ENCODE results near the gene SPTBN1. TPM values are rescaled to one million over a fixed set of nuclear protein-coding genes. Genes with fewer than 3 reads are reported as not detected.

Gene SPTBN1
- total RNA-seq, 3 donors from 2014 or later (not counting 1 experiment from before 2014, with no cell fraction given), result 65.7 to 142 (median 68.3) TPM

GRCh38 chr2:54590216-54591120 is 134.3 kb downstream of the SPTBN1 start:
- TF ChIP-seq, protein P1, sequence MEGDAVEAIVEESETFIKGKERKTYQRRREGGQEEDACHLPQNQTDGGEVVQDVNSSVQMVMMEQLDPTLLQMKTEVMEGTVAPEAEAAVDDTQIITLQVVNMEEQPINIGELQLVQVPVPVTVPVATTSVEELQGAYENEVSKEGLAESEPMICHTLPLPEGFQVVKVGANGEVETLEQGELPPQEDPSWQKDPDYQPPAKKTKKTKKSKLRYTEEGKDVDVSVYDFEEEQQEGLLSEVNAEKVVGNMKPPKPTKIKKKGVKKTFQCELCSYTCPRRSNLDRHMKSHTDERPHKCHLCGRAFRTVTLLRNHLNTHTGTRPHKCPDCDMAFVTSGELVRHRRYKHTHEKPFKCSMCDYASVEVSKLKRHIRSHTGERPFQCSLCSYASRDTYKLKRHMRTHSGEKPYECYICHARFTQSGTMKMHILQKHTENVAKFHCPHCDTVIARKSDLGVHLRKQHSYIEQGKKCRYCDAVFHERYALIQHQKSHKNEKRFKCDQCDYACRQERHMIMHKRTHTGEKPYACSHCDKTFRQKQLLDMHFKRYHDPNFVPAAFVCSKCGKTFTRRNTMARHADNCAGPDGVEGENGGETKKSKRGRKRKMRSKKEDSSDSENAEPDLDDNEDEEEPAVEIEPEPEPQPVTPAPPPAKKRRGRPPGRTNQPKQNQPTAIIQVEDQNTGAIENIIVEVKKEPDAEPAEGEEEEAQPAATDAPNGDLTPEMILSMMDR (IDR thresholded peaks at IDR 0.05), result no peak
- H3K36me3 Mint-ChIP-seq, result no peaks in the 10 kb centered on the region
- H3K4me3 Mint-ChIP-seq, result no peak overlapping the region
- no peaks in the 10 kb centered on the region for H3K9me3 Mint-ChIP-seq
- no peak overlapping the region for H3K27ac ChIP-seq (ENCODE audit: low read length)
- no peaks in the 10 kb centered on the region for H3K9me3 ChIP-seq (ENCODE audit: control insufficient read depth, insufficient read depth, low read length)
- peaks cover 35% of the 10 kb centered on the region for H3K4me1 ChIP-seq (ENCODE audit: control insufficient read depth, insufficient read depth, low read length)
- WGBS (ENCODE audit: insufficient coverage), result 73% methylated on average over 7 of the region's 7 CpGs
- intact Hi-C loops (cut with micrococcal nuclease), result no loop called here
- H3K27me3 Mint-ChIP-seq (ENCODE audit: low read depth in 2 of 2), result peaks cover 0 to 7% of the 10 kb centered on the region in 2 donors
- ATAC-seq (no peak), DNase-seq (no peak)
- H3K27me3 ChIP-seq (ENCODE audit: control insufficient read depth, insufficient read depth, low read length), result no peaks in the 10 kb centered on the region
- H3K4me1 Mint-ChIP-seq, result peaks cover 49 to 56% of the 10 kb centered on the region in 2 donors
- peak overlapping the region; percentile 27 to 37 for H3K27ac Mint-ChIP-seq
- no peak overlapping the region for H3K4me3 ChIP-seq (ENCODE audit: low read length)
- peaks cover 2% of the 10 kb centered on the region for H3K36me3 ChIP-seq (ENCODE audit: control insufficient read depth, insufficient read depth, low read length)

- H3K27ac ChIP-seq (ENCODE audit: low read length), result no peak overlapping the region
- Mint-ChIP-seq H3K9me3 (no peaks in the 10 kb centered on the region), H3K36me3 (no peaks in the 10 kb centered on the region), H3K27ac (peak overlapping the region; percentile 15 to 37), H3K27me3 (ENCODE audit: low read depth in 2 of 2) (peaks cover 0 to 7% of the 10 kb centered on the region in 2 donors), H3K4me1 (peaks cover 51 to 57% of the 10 kb centered on the region in 2 donors), H3K4me3 (no peak overlapping the region)
- 100% methylated on average over 1 of the region's 3 CpGs for WGBS (ENCODE audit: insufficient coverage)
- ATAC-seq, result no peak
- TF ChIP-seq, protein P1 (IDR thresholded peaks at IDR 0.05), result no peak
- no peak for DNase-seq
- no peaks in the 10 kb centered on the region for H3K27me3 ChIP-seq (ENCODE audit: control insufficient read depth, insufficient read depth, low read length)
- intact Hi-C loops (cut with micrococcal nuclease), result no loop called here
- no peak overlapping the region for H3K4me3 ChIP-seq (ENCODE audit: low read length)
- H3K4me1 ChIP-seq (ENCODE audit: control insufficient read depth, insufficient read depth, low read length), result peaks cover 43% of the 10 kb centered on the region
- H3K9me3 ChIP-seq (ENCODE audit: control insufficient read depth, insufficient read depth, low read length), result no peaks in the 10 kb centered on the region
- H3K36me3 ChIP-seq (ENCODE audit: control insufficient read depth, insufficient read depth, low read length), result peaks cover 2% of the 10 kb centered on the region
Observed at GRCh38 chr2:54591551-54591950, 135.4 kb downstream of the SPTBN1 start.

DNA sequence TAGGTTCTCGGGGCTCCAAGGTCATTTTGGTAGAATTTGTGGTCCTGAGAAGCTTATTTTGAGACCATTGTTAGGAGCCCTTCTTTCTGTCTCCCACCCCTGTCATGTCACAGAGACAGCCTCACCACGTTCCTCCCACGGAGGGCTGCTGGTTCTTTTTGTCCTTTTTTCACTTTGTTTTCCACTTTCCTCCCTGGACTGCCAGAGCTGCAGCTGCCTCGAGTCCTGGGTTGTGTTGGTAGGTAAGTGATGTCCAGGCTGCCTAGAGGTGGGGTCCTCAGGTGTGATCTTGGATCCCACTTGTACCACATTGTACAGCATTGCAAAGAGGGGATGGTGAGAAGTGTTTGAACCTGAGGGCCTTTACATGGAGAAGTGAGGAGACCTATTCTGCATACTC is 137.1 kb downstream of the SPTBN1 start:
- H3K27me3 Mint-ChIP-seq (ENCODE audit: low read depth in 2 of 2), result no peaks in the 10 kb centered on the region
- H3K27ac ChIP-seq (ENCODE audit: low read length), result no peak overlapping the region
- no peaks in the 10 kb centered on the region for H3K9me3 ChIP-seq (ENCODE audit: control insufficient read depth, insufficient read depth, low read length)
- H3K4me3 Mint-ChIP-seq, result peak overlapping the region; percentile 35
- intact Hi-C loops (cut with micrococcal nuclease), result no loop called here
- no peak overlapping the region for H3K4me3 ChIP-seq (ENCODE audit: low read length)
- H3K27ac Mint-ChIP-seq, result peak overlapping the region in 1 of 2 donors; percentile 50
- TF ChIP-seq, protein P1 (IDR thresholded peaks at IDR 0.05), result no peak
- peaks cover 48% of the 10 kb centered on the region for H3K4me1 ChIP-seq (ENCODE audit: control insufficient read depth, insufficient read depth, low read length)
- no peaks in the 10 kb centered on the region for H3K36me3 ChIP-seq (ENCODE audit: control insufficient read depth, insufficient read depth, low read length)
- H3K27me3 ChIP-seq (ENCODE audit: control insufficient read depth, insufficient read depth, low read length), result no peaks in the 10 kb centered on the region
- H3K4me1 Mint-ChIP-seq, result peaks cover 52 to 57% of the 10 kb centered on the region in 2 donors
- DNase-seq (no peak), ATAC-seq (no peak)
- no peaks in the 10 kb centered on the region for H3K36me3 Mint-ChIP-seq
- 87% methylated on average over 4 of the region's 4 CpGs for WGBS (ENCODE audit: insufficient coverage)
- H3K9me3 Mint-ChIP-seq, result no peaks in the 10 kb centered on the region

All from natural killer cell (primary cell).